NCI-H146 treated with DMSO at 0.1 percent for 48 hours (cell line): ENCODE results near the gene ANO3.

Experiments used
- DNase-seq: peaks from one replicate; lab custom pipeline; 2025; ENCODE audit not compliant: unreplicated experiment; lab: John Stamatoyannopoulos, UW

Gene ANO3

GRCh38 chr11:26353010-26353409 lies 21.1 kb downstream of the ANO3 start:
- no peak for DNase-seq

GRCh38 chr11:26359055-26359454 lies 27.1 kb downstream of the ANO3 start:
- no peak for DNase-seq

- DNase-seq, result no peak
Observed at GRCh38 chr11:26365284-26365683, 33.4 kb downstream of the ANO3 start.

- no peak for DNase-seq
Observed at GRCh38 chr11:26377619-26378018, 45.7 kb downstream of the ANO3 start.

- no peak for DNase-seq
Observed at GRCh38 chr11:26399336-26399735, 67.4 kb downstream of the ANO3 start.

- no peak for DNase-seq
Observed at GRCh38 chr11:26410706-26411366, 78.9 kb downstream of the ANO3 start.

- DNase-seq, result no peak
Observed at GRCh38 chr11:26412955-26413354, 81.0 kb downstream of the ANO3 start.

- DNase-seq, result no peak
Observed at GRCh38 chr11:26418386-26418912, 86.5 kb downstream of the ANO3 start.

- no peak for DNase-seq
Observed at GRCh38 chr11:26420331-26420730, 88.4 kb downstream of the ANO3 start.

- no peak for DNase-seq
Observed at GRCh38 chr11:26424255-26424654, 92.3 kb downstream of the ANO3 start.

GRCh38 chr11:26439854-26440253 lies 107.9 kb downstream of the ANO3 start:
- DNase-seq, result no peak

- DNase-seq, result no peak
Observed at GRCh38 chr11:26442131-26442530, 110.2 kb downstream of the ANO3 start.

- DNase-seq, result no peak
Observed at GRCh38 chr11:26443617-26444016, 111.7 kb downstream of the ANO3 start.

- DNase-seq, result no peak
Observed at GRCh38 chr11:26457636-26458035, 125.7 kb downstream of the ANO3 start.

GRCh38 chr11:26465274-26465673 lies 133.3 kb downstream of the ANO3 start:
- no peak for DNase-seq

GRCh38 chr11:26467506-26467905 lies 135.6 kb downstream of the ANO3 start:
- DNase-seq, result no peak

GRCh38 chr11:26470992-26471391 lies 139.1 kb downstream of the ANO3 start:
- DNase-seq, result no peak

- no peak for DNase-seq
Observed at GRCh38 chr11:26473216-26474194, 141.6 kb downstream of the ANO3 start.

GRCh38 chr11:26474401-26474800 lies 142.5 kb downstream of the ANO3 start:
- no peak for DNase-seq

GRCh38 chr11:26477396-26477795 lies 145.5 kb downstream of the ANO3 start:
- DNase-seq, result no peak

- no peak for DNase-seq
Observed at GRCh38 chr11:26478710-26479109, 146.8 kb downstream of the ANO3 start.

GRCh38 chr11:26480041-26480440 lies 148.1 kb downstream of the ANO3 start:
- DNase-seq, result no peak
